GM23248 (cell line): Measurements from ENCODE around the gene ENO2. TPM values are rescaled to one million over a fixed set of nuclear protein-coding genes. Genes with fewer than 3 reads are reported as not detected.

Experiments used
- DNase-seq: peaks from one replicate; pipeline ENCODE4 v3.0.0-alpha.2; 2015
- H2AFZ ChIP-seq: fragments of 200-600 bp; sonication (generic); 2 replicates; pipeline ENCODE4 v1.6.1; 2016; ENCODE audit warnings: antibody characterized with exemption
- H3F3A ChIP-seq: fragments of 200-600 bp; sonication (generic); 2 replicates; pipeline ENCODE4 v1.6.1; 2016; ENCODE audit warnings: mild to moderate bottlenecking, antibody characterized with exemption, mixed run types; ENCODE audit not compliant: insufficient read depth
- H3K27ac ChIP-seq: fragments of 200-600 bp; sonication (generic); 2 replicates; pipeline ENCODE4 v1.5.1; 2016; ENCODE audit warnings: mild to moderate bottlenecking
- H3K27me3 ChIP-seq: fragments of 200-600 bp; sonication (generic); replicated peaks from 2 replicates; pipeline ENCODE4 v1.6.1; 2016; ENCODE audit warnings: mild to moderate bottlenecking; ENCODE audit not compliant: insufficient read depth
- H3K36me3 ChIP-seq: fragments of 200-600 bp; sonication (generic); 2 replicates; pipeline ENCODE4 v1.6.1; 2016; ENCODE audit warnings: low read depth, mild to moderate bottlenecking
- H3K4me1 ChIP-seq: fragments of 200-600 bp; sonication (generic); 2 replicates; pipeline ENCODE4 v1.6.1; 2016; ENCODE audit warnings: mild to moderate bottlenecking; ENCODE audit not compliant: insufficient read depth
- H3K4me2 ChIP-seq: fragments of 200-600 bp; sonication (generic); one replicate; pipeline ENCODE4 v1.6.1; 2016; ENCODE audit warnings: mild to moderate bottlenecking; ENCODE audit not compliant: unreplicated experiment
- H3K4me3 ChIP-seq: fragments of 200-600 bp; sonication (generic); 2 replicates; pipeline ENCODE4 v1.5.1; 2016; ENCODE audit warnings: mild to moderate bottlenecking
- H3K79me2 ChIP-seq: fragments of 200-600 bp; sonication (generic); 2 replicates; pipeline ENCODE4 v1.6.1; 2016; ENCODE audit warnings: mild to moderate bottlenecking; ENCODE audit not compliant: insufficient read depth
- H3K9ac ChIP-seq: fragments of 200-600 bp; sonication (generic); 2 replicates; pipeline ENCODE4 v1.6.1; 2016; ENCODE audit warnings: mild to moderate bottlenecking
- H3K9me2 ChIP-seq: fragments of 200-600 bp; sonication (generic); 2 replicates; pipeline ENCODE4 v1.6.1; 2016; ENCODE audit warnings: mixed run types, mild to moderate bottlenecking, moderate library complexity; ENCODE audit not compliant: insufficient read depth
- H3K9me3 ChIP-seq: fragments of 200-600 bp; sonication (generic); one replicate; pipeline ENCODE4 v1.6.1; 2017; ENCODE audit warnings: low read depth
- H4K20me1 ChIP-seq: fragments of 200-600 bp; sonication (generic); 2 replicates; pipeline ENCODE4 v1.6.0; 2016; ENCODE audit not compliant: insufficient read depth
- EZH2 ChIP-seq: fragments of 200-600 bp; sonication (generic); IDR thresholded peaks from 2 replicates; pipeline ENCODE4 v1.6.1; 2018; ENCODE audit warnings: antibody characterized with exemption, mild to moderate bottlenecking; ENCODE audit not compliant: insufficient read depth, poor library complexity, severe bottlenecking
- EZH2phosphoT487 ChIP-seq: fragments of 200-600 bp; sonication (generic); IDR thresholded peaks from 2 replicates; pipeline ENCODE4 v1.6.1; 2018; ENCODE audit warnings: antibody characterized with exemption, moderate library complexity, mild to moderate bottlenecking, low read depth; ENCODE audit not compliant: insufficient read depth
- WGBS, 2 experiments: methylation state at CpG; one replicate each; pipeline ENCODE4 v1.1.6; 2015 to 2017; ENCODE audit warnings: low lambda C conversion rate in 2 of 2, low coverage in 1 of 2; ENCODE audit errors: missing lambda C conversion rate in 2 of 2; 5-methylcytosine and 5-hydroxymethylcytosine counted together
- in situ Hi-C: fragments of 300-500 bp; cut with MboI; formaldehyde crosslinking; loops from 2 replicates; pipeline ENCODE4 v1.15.0; 2020
- polyA plus RNA-seq: library from polyadenylated mRNA; unstranded; fragments of >200 nt; fragmentation: Nextera tagmentation; extraction: Ambion mirVana; gene quantifications from 2 replicates; pipeline ENCODE4 v1.2.1, GENCODE V29; 2016
- total RNA-seq: library from RNA; depleted of rRNA; stranded (reverse); fragments of >200 nt; shearing (Covaris generic); gene quantifications from 2 replicates; pipeline ENCODE4 v1.2.3, GENCODE V29; 2014

The ENO2 gene
- total and polyA plus RNA-seq, 2 experiments from 2014 or later = 10.1 to 34.2 TPM

- Histone ChIP-seq H3F3A (peaks cover 3% of the 10 kb centered on the region; the same call in 1 of the 2 replicates), H3K9ac (no peak overlapping the region), H2AFZ (no peak overlapping the region), H3K27ac (no peak overlapping the region), H3K79me2 (no peaks in the 10 kb centered on the region), H3K9me3 (no peaks in the 10 kb centered on the region), H4K20me1 (no peaks in the 10 kb centered on the region), H3K4me2 (no peak overlapping the region), H3K36me3 (no peaks in the 10 kb centered on the region), H3K4me1 (0 out of 2 replicates have a peak, but pooled peaks cover 7% of the 10 kb centered on the region), H3K9me2 (no peaks in the 10 kb centered on the region), H3K27me3 (no peaks in the 10 kb centered on the region), H3K4me3 (no peak overlapping the region)
- in situ Hi-C loops = no loop called here
- no peak for TF ChIP-seq EZH2phosphoT487
- TF ChIP-seq EZH2 = no peak
- 75% methylated on average over 13 to 24 of the region's 24 CpGs for WGBS, 2 experiments
- no peak for DNase-seq
Observed at GRCh38 chr12:6959058-6959804, 44.9 kb downstream of the ENO2 start.

GRCh38 chr12:6959805-6960592 lies 45.6 kb downstream of the ENO2 start:
- H3K4me1 ChIP-seq = 0 out of 2 replicates have a peak, but pooled peaks cover 7% of the 10 kb centered on the region
- no peaks in the 10 kb centered on the region for H3K79me2 ChIP-seq
- H3K27ac ChIP-seq = no peak overlapping the region
- no peaks in the 10 kb centered on the region for H3K36me3 ChIP-seq
- no peaks in the 10 kb centered on the region for H3K9me3 ChIP-seq
- no peaks in the 10 kb centered on the region for H4K20me1 ChIP-seq
- no peak overlapping the region for H3K9ac ChIP-seq
- TF ChIP-seq EZH2 (no peak), EZH2phosphoT487 (no peak)
- H3F3A ChIP-seq = peaks cover 10% of the 10 kb centered on the region; the same call in 1 of the 2 replicates
- H3K4me2 ChIP-seq = no peak overlapping the region
- WGBS, 2 experiments = 92 to 96% methylated on average over 22 to 24 of the region's 26 CpGs
- H3K27me3 ChIP-seq = no peaks in the 10 kb centered on the region
- no peak overlapping the region for H2AFZ ChIP-seq
- H3K9me2 ChIP-seq = no peaks in the 10 kb centered on the region
- H3K4me3 ChIP-seq = no peak overlapping the region
- no peak for DNase-seq
- in situ Hi-C loops = no loop called here

GRCh38 chr12:6960593-6961277 lies 46.4 kb downstream of the ENO2 start:
- H3K36me3 ChIP-seq = peaks cover 5% of the 10 kb centered on the region
- no peak for TF ChIP-seq EZH2phosphoT487
- peak overlapping the region; percentile 28 for H3K4me2 ChIP-seq
- H3K9ac ChIP-seq = peak overlapping the region; percentile 79
- peak overlapping the region; percentile 51 for H3K4me3 ChIP-seq
- H4K20me1 ChIP-seq = no peaks in the 10 kb centered on the region
- 0 out of 2 replicates have a peak, but pooled peaks cover 7% of the 10 kb centered on the region for H3K4me1 ChIP-seq
- no peaks in the 10 kb centered on the region for H3K79me2 ChIP-seq
- H3K27ac ChIP-seq = peak overlapping the region; percentile 86
- H2AFZ ChIP-seq = peak overlapping the region; percentile 78
- WGBS, 2 experiments = 75 to 77% methylated on average over 13 of the region's 13 CpGs
- H3F3A ChIP-seq = peaks cover 17% of the 10 kb centered on the region
- peak; percentile 51 for DNase-seq
- H3K9me2 ChIP-seq = no peaks in the 10 kb centered on the region
- H3K9me3 ChIP-seq = no peaks in the 10 kb centered on the region
- no peaks in the 10 kb centered on the region for H3K27me3 ChIP-seq
- in situ Hi-C loops = no loop called here

GRCh38 chr12:6961278-6961694 lies 46.9 kb downstream of the ENO2 start:
- DNase-seq = peak; percentile 81
- Histone ChIP-seq H3K4me3 (peak overlapping the region; percentile 51), H3K4me1 (0 out of 2 replicates have a peak, but pooled peaks cover 7% of the 10 kb centered on the region), H3K9ac (peak overlapping the region; percentile 79), H3K36me3 (peaks cover 10% of the 10 kb centered on the region), H3K4me2 (peak overlapping the region; percentile 41), H3K27me3 (no peaks in the 10 kb centered on the region), H3K27ac (peak overlapping the region; percentile 86), H3K9me2 (no peaks in the 10 kb centered on the region), H2AFZ (peak overlapping the region; percentile 78), H3K9me3 (no peaks in the 10 kb centered on the region), H3F3A (peaks cover 23% of the 10 kb centered on the region), H4K20me1 (no peaks in the 10 kb centered on the region), H3K79me2 (no peaks in the 10 kb centered on the region)
- 15 to 36% methylated on average over 22 to 24 of the region's 24 CpGs for WGBS, 2 experiments
- TF ChIP-seq EZH2 (no peak), EZH2phosphoT487 (no peak)
- in situ Hi-C loops = no loop called here
